Activated CD8-positive, alpha-beta T cell treated with anti-CD3 and anti-CD28 coated beads, Interleukin-2, amount 10 ng/mL, durations not matched to agents 7 days and 5 days (primary cell): ENCODE measurements around the gene PTGES2. TPM values are rescaled to one million over a fixed set of nuclear protein-coding genes. Genes with fewer than 3 reads are reported as not detected.

ENCODE experiments used
- ATAC-seq: fragments of 150-1000 bp; cut with Tn5 transposase; one replicate; pipeline ENCODE4 v1.10.0; 2021; ENCODE audit warnings: moderate library complexity
- CTCF ChIA-PET: fragments of 350-600 bp; sonication (Branson Sonifier 250); formaldehyde crosslinking; loops from one replicate; lab custom pipeline; 2021; ENCODE audit warnings: antibody characterized with exemption; lab: Charles Lee
- POLR2A ChIA-PET: fragments of 350-600 bp; sonication (Branson Sonifier 250); formaldehyde crosslinking; loops from one replicate; lab custom pipeline; 2021; ENCODE audit warnings: antibody characterized with exemption; lab: Charles Lee
- DNase-seq: peaks from one replicate; pipeline ENCODE4 v3.0.0-alpha.2; 2020
- H3K27ac Mint-ChIP-seq: one replicate; pipeline ENCODE4 v1.8.0; 2021; ENCODE audit warnings: mild to moderate bottlenecking, mixed read lengths
- H3K27me3 Mint-ChIP-seq: one replicate; pipeline ENCODE4 v1.8.0; 2021; ENCODE audit warnings: low read depth, mixed read lengths
- H3K36me3 Mint-ChIP-seq: one replicate; pipeline ENCODE4 v1.8.0; 2021; ENCODE audit warnings: low read depth, mixed read lengths
- H3K4me1 Mint-ChIP-seq: one replicate; pipeline ENCODE4 v1.8.0; 2021; ENCODE audit warnings: low read depth, mixed read lengths
- H3K4me3 Mint-ChIP-seq: one replicate; pipeline ENCODE4 v1.8.0; 2021; ENCODE audit warnings: mild to moderate bottlenecking, mixed read lengths
- H3K9me3 Mint-ChIP-seq: one replicate; pipeline ENCODE4 v1.8.0; 2022; ENCODE audit warnings: mixed read lengths; ENCODE audit not compliant: insufficient read depth
- total RNA-seq, 2 experiments: library from RNA; stranded (reverse); gene quantifications; one replicate each; pipeline ENCODE4 v1.2.3, GENCODE V29; 2021

PTGES2 gene
- total RNA-seq, 2 experiments from 2014 or later, result 51.8 to 57.7 TPM

DNA sequence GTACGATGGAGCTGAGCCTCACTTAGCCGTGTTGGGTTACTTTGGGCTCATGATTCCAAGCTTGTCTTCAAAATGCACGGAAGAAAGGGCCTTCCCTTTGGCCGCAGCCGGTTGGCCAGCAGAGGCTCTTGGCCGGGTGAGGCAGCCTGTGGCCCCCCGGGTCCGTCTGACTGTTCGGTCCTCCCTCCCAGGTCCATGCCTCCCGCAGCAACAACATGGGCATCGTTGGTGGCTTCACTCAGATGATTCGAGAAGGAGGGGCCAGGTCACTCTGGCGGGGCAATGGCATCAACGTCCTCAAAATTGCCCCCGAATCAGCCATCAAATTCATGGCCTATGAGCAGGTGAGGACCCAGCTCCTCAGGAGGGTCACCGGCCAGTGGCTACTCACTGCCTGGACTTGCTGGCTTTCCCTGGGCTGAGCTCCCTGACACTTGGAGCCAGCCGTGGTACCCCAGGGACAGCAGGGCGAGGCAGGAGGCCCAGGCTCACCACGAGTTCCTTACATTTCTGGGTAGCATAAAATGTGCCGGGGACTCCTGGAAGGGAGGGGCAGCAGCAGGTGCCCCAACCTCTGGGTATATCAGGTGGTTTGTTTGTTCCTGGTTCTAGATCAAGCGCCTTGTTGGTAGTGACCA lies 21.9 kb downstream of the PTGES2 start:
- DNase-seq (no peak), ATAC-seq (no peak)
- H3K4me1 Mint-ChIP-seq, result peaks cover 32% of the 10 kb centered on the region
- no peaks in the 10 kb centered on the region for H3K27me3 Mint-ChIP-seq
- no peak overlapping the region for H3K27ac Mint-ChIP-seq
- ChIA-PET CTCF (interaction anchor here (1.2 to 3.2 kb wide), 4 partner anchors 11 to 151 kb away, joined by 3 to 24 read pairs (median 4); no protein-coding TSS in a partner anchor), POLR2A (interaction anchor here (0.8 kb wide), 1 partner anchor 18 kb away, joined by 4 read pairs; no protein-coding TSS in a partner anchor)
- no peak overlapping the region for H3K4me3 Mint-ChIP-seq
- H3K36me3 Mint-ChIP-seq, result peaks cover 67% of the 10 kb centered on the region
- no peaks in the 10 kb centered on the region for H3K9me3 Mint-ChIP-seq

DNA sequence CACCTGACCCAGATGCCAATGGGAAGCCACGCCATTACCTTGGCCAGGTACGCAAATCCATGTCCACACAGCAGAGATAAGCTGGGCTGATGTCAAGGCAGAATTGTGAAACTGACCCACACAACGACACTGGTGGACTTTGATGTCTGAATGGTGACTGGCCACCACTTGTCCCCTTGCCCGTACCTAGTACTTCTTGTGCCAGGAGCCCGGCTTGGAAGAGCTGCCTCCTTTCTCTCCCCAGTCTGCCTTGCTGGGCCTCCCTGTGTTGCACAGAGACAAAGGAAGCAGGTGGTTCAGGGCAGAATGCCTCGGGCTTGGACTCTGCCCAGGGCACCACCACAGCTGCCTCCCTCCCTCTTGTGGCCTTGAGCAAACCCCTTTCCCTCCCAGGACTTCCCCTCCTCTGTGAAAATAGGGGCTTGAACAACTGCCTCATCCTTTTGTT lies 23.3 kb downstream of the PTGES2 start:
- H3K4me1 Mint-ChIP-seq, result peaks cover 45% of the 10 kb centered on the region
- no peak for DNase-seq
- no peak overlapping the region for H3K4me3 Mint-ChIP-seq
- ChIA-PET CTCF (interaction anchor here (0.6 to 3.2 kb wide), 9 partner anchors 10 to 150 kb away, joined by 3 to 24 read pairs (median 4); partner anchors contain the start of gene NAIF1), POLR2A (no interaction called here)
- no peaks in the 10 kb centered on the region for H3K9me3 Mint-ChIP-seq
- peak overlapping the region; percentile 88 for H3K27ac Mint-ChIP-seq
- no peak for ATAC-seq
- no peaks in the 10 kb centered on the region for H3K27me3 Mint-ChIP-seq
- peaks cover 65% of the 10 kb centered on the region for H3K36me3 Mint-ChIP-seq

DNA sequence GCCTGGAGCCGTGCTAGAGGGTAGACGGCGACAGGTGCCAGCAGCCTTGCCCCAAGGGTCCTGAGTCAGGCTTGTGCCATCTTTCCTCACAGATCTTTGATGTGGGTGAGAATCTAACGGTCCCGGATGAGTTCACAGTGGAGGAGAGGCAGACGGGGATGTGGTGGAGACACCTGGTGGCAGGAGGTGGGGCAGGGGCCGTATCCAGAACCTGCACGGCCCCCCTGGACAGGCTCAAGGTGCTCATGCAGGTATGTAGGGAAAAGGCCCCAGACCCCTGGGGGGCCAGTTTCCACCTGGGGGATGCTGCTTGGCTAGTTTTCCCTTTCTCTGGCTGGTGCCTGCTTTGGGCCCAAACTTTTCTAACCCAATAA lies 24.0 kb downstream of the PTGES2 start:
- Mint-ChIP-seq H3K4me1 (peaks cover 51% of the 10 kb centered on the region), H3K4me3 (no peak overlapping the region)
- POLR2A ChIA-PET, result interaction anchor here (0.7 kb wide), 1 partner anchor 166 kb away, joined by 3 read pairs; the partner anchor contains the start of gene DPM2

DNA sequence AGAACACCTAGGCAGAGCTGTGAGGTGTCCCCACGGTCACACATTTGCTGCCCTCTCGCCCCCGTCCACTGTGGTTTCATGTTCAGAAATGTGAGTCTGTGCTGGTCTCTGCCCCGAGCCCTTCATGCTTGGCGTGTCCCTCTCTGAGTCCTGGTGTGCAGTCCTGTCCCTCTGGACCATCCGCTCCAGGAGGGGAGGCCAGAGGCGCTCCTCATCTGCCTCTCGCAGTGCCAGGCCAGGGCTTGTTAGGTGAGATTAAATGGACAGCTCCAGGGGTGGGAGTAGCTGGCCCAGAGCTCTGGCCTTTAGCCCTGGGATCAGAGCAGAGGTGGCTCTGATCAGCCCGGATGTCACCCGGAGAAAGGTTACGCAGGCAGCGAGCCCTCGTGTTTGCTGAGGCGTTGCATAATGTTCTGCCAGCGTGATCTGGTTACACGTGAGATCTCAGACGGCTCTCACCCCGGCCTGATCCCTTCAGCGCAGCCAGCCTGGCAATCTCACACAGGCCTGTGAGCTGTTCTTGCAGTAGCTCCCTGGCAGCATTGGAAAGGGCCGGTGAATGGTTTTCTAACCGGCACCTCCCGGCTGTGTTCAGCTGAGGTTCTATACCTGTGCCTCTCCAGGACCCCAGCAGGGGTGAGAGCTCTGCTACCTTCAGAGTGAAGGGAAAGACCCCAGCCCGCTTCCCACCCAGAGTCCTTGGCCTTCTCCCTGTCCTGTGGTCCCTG lies 24.5 kb downstream of the PTGES2 start:
- ATAC-seq (no peak), DNase-seq (no peak)
- peak overlapping the region; percentile 88 for H3K27ac Mint-ChIP-seq
- H3K27me3 Mint-ChIP-seq, result no peaks in the 10 kb centered on the region
- CTCF ChIA-PET, result interaction anchor here (1.1 to 3.2 kb wide), 6 partner anchors 9 to 31 kb away, joined by 3 to 24 read pairs (median 9); no protein-coding TSS in a partner anchor
- H3K36me3 Mint-ChIP-seq, result peaks cover 60% of the 10 kb centered on the region
- no peak overlapping the region for H3K4me3 Mint-ChIP-seq
- POLR2A ChIA-PET, result interaction anchor here (0.7 kb wide), 1 partner anchor 166 kb away, joined by 3 read pairs; the partner anchor contains the start of gene DPM2
- no peaks in the 10 kb centered on the region for H3K9me3 Mint-ChIP-seq
- peaks cover 57% of the 10 kb centered on the region for H3K4me1 Mint-ChIP-seq

More for the DNA sequence above, 24.0 kb downstream of the PTGES2 start:
- peak; percentile 63 for DNase-seq
- peak; percentile 69 for ATAC-seq
- Mint-ChIP-seq H3K27me3 (no peaks in the 10 kb centered on the region), H3K9me3 (no peaks in the 10 kb centered on the region), H3K27ac (peak overlapping the region; percentile 88), H3K36me3 (peaks cover 62% of the 10 kb centered on the region)
- CTCF ChIA-PET, result interaction anchor here (1.1 to 3.2 kb wide), 6 partner anchors 10 to 31 kb away, joined by 3 to 24 read pairs (median 9); no protein-coding TSS in a partner anchor

DNA sequence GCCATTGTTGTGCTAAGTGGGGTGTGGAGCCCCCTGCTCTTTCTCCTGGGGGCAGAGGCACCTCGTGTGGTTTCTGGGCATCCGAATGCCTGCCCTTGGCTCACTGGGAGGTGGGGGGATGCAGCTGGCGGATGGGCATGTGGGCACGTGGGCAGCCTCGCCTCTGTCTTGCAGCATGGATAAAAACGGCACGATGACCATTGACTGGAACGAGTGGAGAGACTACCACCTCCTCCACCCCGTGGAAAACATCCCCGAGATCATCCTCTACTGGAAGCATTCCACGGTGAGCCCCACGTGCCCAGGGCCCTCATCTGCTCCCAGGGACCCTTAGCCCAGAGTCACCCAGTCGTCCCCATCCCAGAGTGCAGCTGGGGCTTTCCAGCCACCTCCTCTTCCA lies 25.3 kb downstream of the PTGES2 start:
- H3K36me3 Mint-ChIP-seq, result peaks cover 55% of the 10 kb centered on the region
- H3K4me3 Mint-ChIP-seq, result no peak overlapping the region
- ChIA-PET CTCF (interaction anchor here (2.6 to 2.7 kb wide), 2 partner anchors 8 to 30 kb away, joined by 13 to 22 read pairs; no protein-coding TSS in a partner anchor), POLR2A (no interaction called here)
- no peaks in the 10 kb centered on the region for H3K27me3 Mint-ChIP-seq
- no peaks in the 10 kb centered on the region for H3K9me3 Mint-ChIP-seq
- DNase-seq (no peak), ATAC-seq (no peak)
- peaks cover 64% of the 10 kb centered on the region for H3K4me1 Mint-ChIP-seq
- no peak overlapping the region for H3K27ac Mint-ChIP-seq

DNA sequence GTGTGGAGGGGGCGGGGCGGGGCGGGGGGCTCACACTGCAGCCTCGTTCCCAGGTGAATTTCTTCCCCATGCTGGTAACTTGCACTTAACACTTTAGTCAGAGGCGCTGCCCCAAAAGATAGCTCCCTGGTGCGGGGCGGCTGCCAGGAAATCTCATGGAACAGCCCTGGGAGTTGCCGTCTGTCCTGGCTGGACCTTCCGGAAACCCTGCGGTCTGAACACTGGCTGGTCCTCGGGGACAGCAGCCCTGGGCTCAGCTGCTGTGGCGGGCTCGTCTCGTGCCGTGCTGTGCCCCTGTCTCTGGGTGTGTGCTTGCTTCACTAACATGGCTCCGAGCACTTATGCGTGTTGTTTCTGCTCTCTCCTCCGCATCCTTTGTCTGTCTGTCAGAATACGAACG lies 25.8 kb downstream of the PTGES2 start:
- ATAC-seq (no peak), DNase-seq (no peak)
- H3K4me3 Mint-ChIP-seq, result no peak overlapping the region
- no peaks in the 10 kb centered on the region for H3K9me3 Mint-ChIP-seq
- ChIA-PET POLR2A (no interaction called here), CTCF (interaction anchor here (1.7 to 2.7 kb wide), 2 partner anchors 8 to 66 kb away, joined by 4 to 22 read pairs; no protein-coding TSS in a partner anchor)
- H3K4me1 Mint-ChIP-seq, result peaks cover 67% of the 10 kb centered on the region
- H3K36me3 Mint-ChIP-seq, result peaks cover 50% of the 10 kb centered on the region
- H3K27ac Mint-ChIP-seq, result no peak overlapping the region
- no peaks in the 10 kb centered on the region for H3K27me3 Mint-ChIP-seq

DNA sequence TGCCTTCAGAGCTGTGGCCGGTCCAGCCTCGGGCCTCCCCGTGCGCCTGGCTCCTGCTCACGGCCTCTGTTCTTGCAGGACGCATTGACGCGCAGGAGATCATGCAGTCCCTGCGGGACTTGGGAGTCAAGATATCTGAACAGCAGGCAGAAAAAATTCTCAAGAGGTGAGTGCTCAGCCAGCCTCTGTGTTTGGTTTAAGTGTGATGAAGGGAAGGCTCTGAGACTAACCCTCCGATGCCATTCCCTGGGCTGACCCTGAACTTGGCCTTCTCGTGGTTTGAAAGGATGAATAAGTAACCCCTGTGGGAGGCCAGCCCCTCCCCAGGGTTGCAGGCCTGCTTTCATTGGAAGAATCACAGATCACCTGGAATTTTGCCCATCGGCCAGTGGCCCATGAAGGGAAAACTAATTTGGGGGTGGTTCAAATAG lies 26.3 kb downstream of the PTGES2 start:
- no peaks in the 10 kb centered on the region for H3K27me3 Mint-ChIP-seq
- peak overlapping the region; percentile 33 for H3K27ac Mint-ChIP-seq
- ChIA-PET CTCF (interaction anchor here (1.7 to 2.4 kb wide), 2 partner anchors 17 to 66 kb away, joined by 4 to 15 read pairs; no protein-coding TSS in a partner anchor), POLR2A (no interaction called here)
- ATAC-seq, result no peak
- no peak overlapping the region for H3K4me3 Mint-ChIP-seq
- H3K4me1 Mint-ChIP-seq, result peaks cover 66% of the 10 kb centered on the region
- peaks cover 46% of the 10 kb centered on the region for H3K36me3 Mint-ChIP-seq
- no peak for DNase-seq
- H3K9me3 Mint-ChIP-seq, result no peaks in the 10 kb centered on the region

DNA sequence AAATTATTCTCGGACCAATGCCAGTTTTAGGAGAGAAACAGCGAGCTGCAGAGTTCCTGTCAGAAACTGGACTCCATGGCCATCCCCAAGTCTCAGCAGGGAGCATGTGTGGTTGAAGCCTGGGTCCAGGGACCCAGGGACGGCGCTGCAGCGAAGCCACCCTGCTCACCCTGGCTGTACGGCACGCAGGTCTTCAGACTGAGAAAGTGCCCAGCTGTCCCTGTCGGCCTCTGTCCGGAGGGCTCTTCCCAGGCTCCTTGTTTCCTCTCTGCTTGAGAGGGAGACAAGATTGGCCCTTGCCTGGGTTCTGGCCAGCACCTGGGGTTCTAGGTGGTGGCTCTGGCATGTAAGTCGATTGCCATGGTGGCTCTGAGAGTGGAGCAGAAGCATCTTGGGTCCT lies 26.9 kb downstream of the PTGES2 start:
- no peaks in the 10 kb centered on the region for H3K9me3 Mint-ChIP-seq
- no peaks in the 10 kb centered on the region for H3K27me3 Mint-ChIP-seq
- peak overlapping the region; percentile 39 for H3K27ac Mint-ChIP-seq
- no peak overlapping the region for H3K4me3 Mint-ChIP-seq
- ChIA-PET CTCF (interaction anchor here (1.3 to 2.4 kb wide), 3 partner anchors 16 to 65 kb away, joined by 3 to 15 read pairs (median 4); no protein-coding TSS in a partner anchor), POLR2A (no interaction called here)
- DNase-seq (no peak), ATAC-seq (no peak)
- H3K36me3 Mint-ChIP-seq, result peaks cover 40% of the 10 kb centered on the region
- peaks cover 66% of the 10 kb centered on the region for H3K4me1 Mint-ChIP-seq

DNA sequence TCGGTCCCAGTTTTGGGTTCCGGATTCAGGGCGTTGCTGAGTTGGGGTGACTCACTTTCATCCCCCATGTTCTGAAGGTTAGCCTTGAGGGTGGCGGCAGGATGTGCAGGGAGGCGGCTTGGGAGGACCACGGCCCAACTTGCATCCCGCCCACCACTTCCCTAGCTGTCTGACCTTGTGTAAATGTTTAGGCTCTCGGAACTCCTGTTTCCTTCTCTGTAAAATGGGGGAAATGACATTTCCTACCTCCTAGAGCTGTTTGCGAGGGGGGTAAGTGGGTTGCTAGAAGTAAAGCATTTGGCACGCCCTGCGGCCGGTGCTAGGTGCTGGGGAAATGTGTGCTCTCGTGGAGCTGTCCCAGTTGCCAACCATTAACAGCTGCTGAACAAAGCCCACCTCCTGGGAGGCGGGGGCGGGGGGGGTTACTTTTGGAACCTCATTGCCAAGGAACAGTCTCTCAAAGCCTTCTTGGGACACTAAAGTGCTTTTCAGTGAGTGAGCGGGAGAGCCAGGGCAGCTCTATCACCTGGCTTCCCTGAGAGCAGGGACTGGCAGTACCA lies 27.5 kb downstream of the PTGES2 start:
- no peaks in the 10 kb centered on the region for H3K9me3 Mint-ChIP-seq
- ATAC-seq (no peak), DNase-seq (no peak)
- POLR2A ChIA-PET, result interaction anchor here (1.1 kb wide), 1 partner anchor 33 kb away, joined by 3 read pairs; the partner anchor contains the start of genes NAIF1 and SLC25A25
- H3K36me3 Mint-ChIP-seq, result peaks cover 39% of the 10 kb centered on the region
- no peaks in the 10 kb centered on the region for H3K27me3 Mint-ChIP-seq
- peaks cover 68% of the 10 kb centered on the region for H3K4me1 Mint-ChIP-seq
- H3K27ac Mint-ChIP-seq, result peak overlapping the region; percentile 72
- CTCF ChIA-PET, result interaction anchor here (1.3 to 2.4 kb wide), 3 partner anchors 15 to 65 kb away, joined by 3 to 15 read pairs (median 4); no protein-coding TSS in a partner anchor
- no peak overlapping the region for H3K4me3 Mint-ChIP-seq

DNA sequence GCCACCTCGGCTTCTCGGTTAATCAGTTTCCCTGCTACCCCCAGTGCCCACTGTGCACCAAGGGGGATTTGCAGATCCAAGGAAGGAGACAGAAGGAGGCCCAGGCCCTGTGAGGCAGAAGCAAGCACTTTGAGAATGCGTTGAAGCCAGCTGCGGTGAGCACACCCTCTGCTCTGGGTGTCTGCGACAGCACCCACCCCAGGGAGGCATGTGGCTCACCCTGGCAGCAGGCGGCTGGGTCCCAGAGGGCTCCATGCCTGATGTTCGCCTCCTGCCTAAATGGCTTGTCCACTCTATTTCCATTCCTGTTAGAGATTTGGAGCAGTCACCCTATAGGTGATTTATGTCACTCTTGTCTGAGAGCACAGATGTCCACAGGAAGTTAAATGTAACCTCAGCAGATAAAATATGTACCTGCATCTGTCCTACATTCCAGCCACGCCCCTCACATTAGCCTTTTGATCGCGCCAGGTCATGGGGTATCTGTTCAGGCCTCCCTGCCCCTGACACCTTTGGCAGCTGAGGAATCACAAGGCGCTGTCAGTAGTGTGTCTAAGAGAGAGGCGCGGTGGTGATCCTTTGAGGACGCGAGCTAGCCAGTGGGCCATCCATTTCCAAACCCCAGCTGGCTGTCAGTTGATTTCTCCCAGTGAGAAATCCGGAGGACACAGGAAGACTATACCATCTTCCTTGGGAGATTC lies 28.1 kb downstream of the PTGES2 start:
- Mint-ChIP-seq H3K36me3 (peaks cover 42% of the 10 kb centered on the region), H3K4me1 (peaks cover 73% of the 10 kb centered on the region), H3K4me3 (no peak overlapping the region), H3K27me3 (no peaks in the 10 kb centered on the region), H3K27ac (peak overlapping the region; percentile 72), H3K9me3 (no peaks in the 10 kb centered on the region)
- DNase-seq, result no peak
- ATAC-seq, result no peak
- CTCF ChIA-PET, result interaction anchor here (1.3 to 2.6 kb wide), 3 partner anchors 15 to 18 kb away, joined by 3 to 16 read pairs (median 15); no protein-coding TSS in a partner anchor
- POLR2A ChIA-PET, result interaction anchor here (1.1 to 1.4 kb wide), 2 partner anchors 25 to 32 kb away, joined by 3 read pairs; partner anchors contain the start of genes NAIF1 and SLC25A25
